Transverse colon (tissue), 4 donors: ENCODE data around the gene GCN1.

Source experiments
- CTCF ChIP-seq, 5 experiments: fragments of 200-600 bp in 3 of 5; fragments of 450-650 bp in 2 of 5; sonication (generic) in 3 of 5; IDR thresholded peaks; 1 replicate in 2 of 5; 2 replicates in 3 of 5; pipeline ENCODE4 v1.5.1; 2016 to 2017; ENCODE audit warnings: antibody characterized with exemption in 5 of 5, inconsistent platforms in 3 of 5, mild to moderate bottlenecking in 2 of 5, moderate library complexity in 1 of 5
- POLR2A ChIP-seq: fragments of 450-650 bp; IDR thresholded peaks from one replicate; pipeline ENCODE4 v1.6.1; 2016; ENCODE audit warnings: antibody characterized with exemption, mild to moderate bottlenecking, moderate library complexity
- POLR2AphosphoS5 ChIP-seq, 3 donors: sonication (generic); formaldehyde crosslinking; IDR thresholded peaks; one replicate each; pipeline ENCODE4 v1.6.1; 2016; ENCODE audit warnings: antibody characterized with exemption in 3 of 3

GRCh38 chr12:120196363-120196762 is 1.8 kb upstream of the GCN1 start:
- no peak for TF ChIP-seq POLR2AphosphoS5 (IDR thresholded peaks at IDR 0.05)
- TF ChIP-seq CTCF (IDR thresholded peaks at IDR 0.05) = no peak
- no peak for TF ChIP-seq POLR2A
